ENCODE data around the gene PI4K2B. TPM values are rescaled to one million over a fixed set of nuclear protein-coding genes. Genes with fewer than 3 reads are reported as not detected.
A peak's percentile ranks its signal among the peaks of the same experiment; 100 is the strongest.
"Not testable (repeated sequence)": the region's sequence is repeated elsewhere in the genome, so short reads cannot be mapped to it uniquely, and the experiment has no call there.

The PI4K2B gene
- polyA plus RNA-seq, 1 donor from 2014 or later = 13.2 TPM

DNA sequence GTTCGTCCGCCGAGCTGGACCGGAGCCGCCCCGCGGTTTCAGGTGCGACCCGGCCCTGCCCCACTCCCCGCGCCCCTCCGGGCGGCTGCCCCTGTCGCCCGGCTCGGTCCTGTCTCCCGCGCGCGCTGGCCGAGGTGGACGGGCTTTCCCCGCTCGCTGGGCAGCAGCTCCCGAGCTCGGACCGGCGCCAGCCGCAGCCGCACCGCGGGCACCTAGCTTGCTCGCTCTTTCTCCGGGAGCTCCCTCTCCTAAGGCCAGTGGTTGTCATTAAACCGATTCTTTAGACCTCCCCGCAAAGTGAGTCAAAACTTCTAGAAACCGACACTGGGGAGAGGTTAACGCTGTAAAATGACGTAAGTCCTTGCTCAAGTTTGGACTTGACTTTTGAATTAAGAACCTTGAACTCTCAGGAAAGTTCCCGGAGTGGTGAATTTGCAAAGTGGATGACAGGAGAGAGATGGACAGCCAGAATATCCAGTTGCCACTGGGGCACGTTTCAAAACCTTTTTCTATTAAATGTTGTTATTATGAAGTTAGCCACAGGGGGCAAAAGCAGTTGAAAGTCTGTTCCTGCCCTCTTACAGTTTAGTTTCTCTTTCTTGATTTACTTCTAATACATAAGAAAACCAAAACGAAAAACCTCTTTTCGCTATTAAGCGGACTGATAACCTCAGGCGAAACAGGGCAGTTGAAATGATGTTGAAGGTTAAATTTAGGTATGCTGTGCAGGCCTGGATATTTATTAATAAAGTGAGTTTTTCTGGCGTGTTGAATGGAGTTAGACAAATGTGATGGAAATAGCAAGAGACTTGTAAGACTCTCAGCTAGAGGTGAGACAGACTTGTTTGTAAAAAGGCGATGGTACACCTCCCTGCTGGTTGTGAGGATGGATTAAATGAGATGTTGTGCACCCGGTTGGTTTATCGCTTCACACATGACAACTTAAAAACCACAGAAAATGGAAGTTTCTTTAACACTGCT, 847 bp downstream of the PI4K2B start:
- Mint-ChIP-seq H3K9me3 (peaks cover 0 to 8% (median 1%) of the 10 kb centered on the region in 3 donors), H3K4me3 (peak overlapping the region; percentile 88 to 99 (median 91)), H3K27ac (peak overlapping the region; percentile 91 to 93 (median 92)), H3K27me3 (no peaks in the 10 kb centered on the region), H3K36me3 (peaks cover 4% of the 10 kb centered on the region), H3K4me1 (peaks cover 25 to 37% (median 32%) of the 10 kb centered on the region in 3 donors)

DNA sequence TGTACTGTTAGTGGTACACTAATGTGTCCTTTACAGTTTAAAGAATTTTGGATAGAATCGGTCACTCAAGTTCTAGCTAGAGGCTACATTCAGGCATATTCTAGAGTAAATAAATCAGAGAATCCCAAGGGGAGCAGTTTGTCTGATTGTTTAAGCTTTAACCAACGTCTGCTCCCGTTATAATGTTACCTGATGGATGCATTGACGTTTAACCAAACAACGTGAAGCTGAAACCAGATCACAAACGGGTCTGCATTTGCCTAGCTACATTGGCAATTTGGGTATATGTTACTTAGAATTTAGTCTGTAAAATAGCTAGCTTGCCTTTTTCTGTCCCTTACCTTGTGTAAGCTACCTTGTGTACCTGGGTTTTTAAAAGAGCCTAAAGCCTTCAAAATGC, 1.6 kb downstream of the PI4K2B start:
- peaks cover 32 to 44% (median 38%) of the 10 kb centered on the region in 3 donors for H3K4me1 Mint-ChIP-seq
- peaks cover 4% of the 10 kb centered on the region for H3K36me3 Mint-ChIP-seq
- H3K27me3 Mint-ChIP-seq = no peaks in the 10 kb centered on the region
- peak overlapping the region; percentile 88 to 99 (median 91) for H3K4me3 Mint-ChIP-seq
- H3K9me3 Mint-ChIP-seq = peaks cover 0 to 7% (median 1%) of the 10 kb centered on the region in 3 donors
- peak overlapping the region; percentile 91 to 93 (median 92) for H3K27ac Mint-ChIP-seq

DNA sequence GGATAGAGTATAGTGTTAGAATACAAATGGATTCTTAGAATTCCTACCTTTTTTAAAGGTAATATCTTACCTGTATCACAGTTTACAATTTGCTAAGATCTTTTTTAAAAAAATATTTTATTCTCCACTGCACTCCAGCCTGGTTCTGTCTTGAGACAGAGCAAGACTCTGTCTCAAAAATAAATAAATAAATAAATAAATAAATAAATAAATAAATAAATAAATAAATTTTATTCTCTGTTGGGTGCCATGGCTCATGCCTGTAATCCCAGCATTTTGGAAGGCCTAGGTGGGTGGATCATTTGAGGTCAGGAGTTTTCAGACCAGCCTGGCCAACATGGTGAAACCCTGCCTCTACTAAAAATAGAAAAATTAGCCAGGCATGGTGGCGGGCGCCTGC, 2.2 kb downstream of the PI4K2B start:
- H3K36me3 Mint-ChIP-seq, H3K27ac Mint-ChIP-seq, H3K9me3 Mint-ChIP-seq, H3K27me3 Mint-ChIP-seq: not testable (repeated sequence)
- Mint-ChIP-seq H3K4me1 (peaks cover 36 to 45% (median 42%) of the 10 kb centered on the region in 3 donors), H3K4me3 (peak overlapping the region in 3 of 4 donors; percentile 88 to 99 (median 89))

DNA sequence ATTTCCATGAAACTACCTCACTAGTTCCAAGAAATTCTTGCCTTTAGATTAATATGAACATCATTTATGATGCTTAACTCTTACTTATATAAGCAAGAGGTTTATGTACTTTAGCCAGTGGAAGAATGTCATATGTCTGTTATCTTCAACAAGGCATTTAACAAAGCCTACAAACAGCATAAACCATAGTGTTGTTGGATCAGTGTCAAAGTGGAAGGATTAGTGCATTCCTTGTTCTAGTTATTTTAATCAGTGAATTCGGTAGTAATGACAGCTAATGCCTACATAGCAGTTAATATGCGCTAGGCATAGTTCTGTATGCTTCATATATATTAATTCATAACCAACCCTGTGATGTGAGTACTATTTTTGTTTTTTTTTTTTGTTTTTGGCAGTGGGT, 3.1 kb downstream of the PI4K2B start:
- no peaks in the 10 kb centered on the region for H3K9me3 Mint-ChIP-seq
- peaks cover 41 to 45% (median 42%) of the 10 kb centered on the region in 3 donors for H3K4me1 Mint-ChIP-seq
- no peaks in the 10 kb centered on the region for H3K27me3 Mint-ChIP-seq
- peaks cover 6% of the 10 kb centered on the region for H3K36me3 Mint-ChIP-seq
- peak overlapping the region in 2 of 4 donors; percentile 18 to 49 for H3K4me3 Mint-ChIP-seq
- H3K27ac Mint-ChIP-seq = no peak overlapping the region

DNA sequence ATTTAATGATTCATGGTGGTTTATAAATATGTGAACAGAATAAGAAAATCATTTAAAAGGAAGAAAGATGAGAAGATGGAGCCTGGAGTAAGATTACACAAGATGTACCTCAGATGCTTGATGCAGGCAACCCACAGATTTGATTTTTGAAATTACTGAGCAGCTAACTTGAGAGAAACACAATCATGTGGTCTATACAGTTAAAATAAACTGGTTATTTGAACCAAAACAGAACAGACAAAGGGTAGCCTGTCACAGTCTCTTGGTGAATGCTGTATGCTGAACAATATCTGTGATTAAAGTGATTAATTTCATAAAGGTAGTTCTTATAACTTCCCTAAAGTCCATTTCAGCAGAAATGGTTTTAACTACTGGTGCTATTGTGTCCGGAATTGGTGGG, 4.2 kb downstream of the PI4K2B start:
- no peaks in the 10 kb centered on the region for H3K27me3 Mint-ChIP-seq
- H3K36me3 Mint-ChIP-seq = peaks cover 6% of the 10 kb centered on the region
- no peaks in the 10 kb centered on the region for H3K9me3 Mint-ChIP-seq
- H3K4me3 Mint-ChIP-seq = peak overlapping the region in 2 of 4 donors; percentile 41 to 48
- no peak overlapping the region for H3K27ac Mint-ChIP-seq
- H3K4me1 Mint-ChIP-seq = peaks cover 41 to 45% (median 44%) of the 10 kb centered on the region in 3 donors

DNA sequence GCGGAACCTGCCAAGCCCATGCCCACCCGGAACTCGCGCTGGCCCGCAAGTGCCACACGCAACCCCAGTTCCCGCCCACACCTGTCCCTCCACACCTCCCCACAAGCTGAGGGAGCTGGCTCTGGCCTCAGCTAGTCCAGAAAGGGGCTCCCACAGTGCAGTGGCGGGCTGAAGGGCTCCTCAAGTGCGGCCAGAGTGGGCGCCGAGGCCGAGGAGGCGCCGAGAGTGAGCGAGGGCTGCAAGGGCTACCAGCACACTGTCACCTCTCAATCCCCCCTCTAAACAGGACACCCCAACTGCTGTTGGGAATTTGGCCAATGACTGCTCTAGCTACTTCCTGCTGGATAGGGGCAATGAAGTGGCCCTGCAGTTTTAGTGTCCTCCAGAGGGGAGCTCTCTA, 5.7 kb downstream of the PI4K2B start:
- Mint-ChIP-seq H3K4me3 (peak overlapping the region in 2 of 4 donors; percentile 12 to 85), H3K4me1 (peaks cover 36 to 43% (median 39%) of the 10 kb centered on the region in 3 donors)
- H3K27ac Mint-ChIP-seq = not testable (repeated sequence)

DNA sequence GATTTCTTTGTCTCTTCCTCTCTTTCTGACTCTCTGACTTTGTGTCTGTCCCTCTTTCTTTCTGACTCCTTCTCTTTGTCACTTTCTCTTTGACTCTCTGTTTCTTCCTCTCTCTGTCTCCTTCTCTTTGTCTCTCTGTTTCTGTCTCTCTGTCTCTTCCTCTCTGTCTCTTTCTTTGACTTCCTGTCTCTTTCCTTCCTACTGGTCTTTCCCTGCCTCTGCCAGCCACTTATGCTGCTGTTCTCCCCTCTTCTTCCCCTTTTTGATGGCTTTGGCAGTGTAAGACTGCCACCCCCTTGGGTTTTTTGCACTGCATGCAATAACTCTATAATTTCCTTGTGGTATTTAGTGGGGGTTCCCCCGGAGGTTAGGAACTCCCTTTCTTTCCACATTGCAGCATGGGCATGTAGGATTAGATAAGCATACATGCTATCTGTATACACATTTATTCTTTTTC, 6.9 kb downstream of the PI4K2B start:
- not testable (repeated sequence) for H3K27me3 Mint-ChIP-seq, H3K36me3 Mint-ChIP-seq, H3K9me3 Mint-ChIP-seq
- Mint-ChIP-seq H3K4me3 (peak overlapping the region; percentile 12 to 85 (median 37)), H3K27ac (peak overlapping the region; percentile 12 to 82 (median 14)), H3K4me1 (peaks cover 31 to 41% (median 34%) of the 10 kb centered on the region in 3 donors)

More for the DNA sequence above, 5.7 kb downstream of the PI4K2B start:
- not testable (repeated sequence) for H3K36me3 Mint-ChIP-seq, H3K27me3 Mint-ChIP-seq, H3K9me3 Mint-ChIP-seq

DNA sequence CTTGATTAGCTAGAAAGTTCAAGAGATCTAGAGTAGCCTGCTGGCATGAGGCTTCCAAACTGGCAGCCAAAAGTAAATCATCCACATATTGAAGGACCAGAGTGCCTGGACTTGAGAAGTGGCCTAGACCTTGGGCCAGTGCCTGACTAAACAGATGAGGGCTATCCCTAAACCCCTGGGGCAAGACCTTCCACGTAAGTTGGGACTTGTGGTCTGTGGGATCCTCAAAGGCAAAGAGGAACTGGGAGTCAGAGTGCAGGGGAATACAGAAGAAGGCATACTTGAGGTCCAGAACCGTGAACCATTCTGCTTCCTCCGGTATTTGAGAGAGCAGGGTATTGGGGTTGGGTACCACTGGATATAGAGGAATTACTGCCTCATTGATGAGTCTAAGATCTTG, 8.4 kb downstream of the PI4K2B start:
- H3K27ac Mint-ChIP-seq, H3K4me3 Mint-ChIP-seq, H3K27me3 Mint-ChIP-seq, H3K9me3 Mint-ChIP-seq: not testable (repeated sequence)
- Mint-ChIP-seq H3K4me1 (peaks cover 31 to 39% (median 32%) of the 10 kb centered on the region in 3 donors), H3K36me3 (peaks cover 13% of the 10 kb centered on the region)

DNA sequence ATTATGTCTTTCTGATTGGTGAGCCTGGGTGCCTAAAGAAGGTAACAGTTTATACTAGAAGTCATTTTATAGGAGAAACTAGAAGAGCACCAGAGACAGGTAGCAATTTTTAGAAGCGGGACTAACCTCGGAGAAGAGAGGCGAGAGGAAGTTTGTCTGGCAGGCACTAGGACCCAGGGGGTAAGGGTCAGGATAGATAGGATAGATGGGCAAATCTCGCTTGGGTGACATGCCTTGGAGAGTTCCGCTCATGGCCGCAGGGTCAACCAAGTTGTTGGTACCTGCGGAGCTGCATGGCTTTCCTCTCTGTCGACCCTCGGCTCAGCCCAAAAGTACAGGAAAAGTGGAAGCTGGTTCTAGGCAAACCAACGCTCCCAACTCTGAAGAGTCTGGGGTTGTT, 11.3 kb downstream of the PI4K2B start:
- H3K36me3 Mint-ChIP-seq = peaks cover 12% of the 10 kb centered on the region
- no peaks in the 10 kb centered on the region for H3K9me3 Mint-ChIP-seq
- H3K4me3 Mint-ChIP-seq = peak overlapping the region in 1 of 4 donors; percentile 12
- H3K27ac Mint-ChIP-seq = peak overlapping the region in 1 of 3 donors; percentile 39
- peaks cover 22 to 39% (median 23%) of the 10 kb centered on the region in 3 donors for H3K4me1 Mint-ChIP-seq
- H3K27me3 Mint-ChIP-seq = no peaks in the 10 kb centered on the region

DNA sequence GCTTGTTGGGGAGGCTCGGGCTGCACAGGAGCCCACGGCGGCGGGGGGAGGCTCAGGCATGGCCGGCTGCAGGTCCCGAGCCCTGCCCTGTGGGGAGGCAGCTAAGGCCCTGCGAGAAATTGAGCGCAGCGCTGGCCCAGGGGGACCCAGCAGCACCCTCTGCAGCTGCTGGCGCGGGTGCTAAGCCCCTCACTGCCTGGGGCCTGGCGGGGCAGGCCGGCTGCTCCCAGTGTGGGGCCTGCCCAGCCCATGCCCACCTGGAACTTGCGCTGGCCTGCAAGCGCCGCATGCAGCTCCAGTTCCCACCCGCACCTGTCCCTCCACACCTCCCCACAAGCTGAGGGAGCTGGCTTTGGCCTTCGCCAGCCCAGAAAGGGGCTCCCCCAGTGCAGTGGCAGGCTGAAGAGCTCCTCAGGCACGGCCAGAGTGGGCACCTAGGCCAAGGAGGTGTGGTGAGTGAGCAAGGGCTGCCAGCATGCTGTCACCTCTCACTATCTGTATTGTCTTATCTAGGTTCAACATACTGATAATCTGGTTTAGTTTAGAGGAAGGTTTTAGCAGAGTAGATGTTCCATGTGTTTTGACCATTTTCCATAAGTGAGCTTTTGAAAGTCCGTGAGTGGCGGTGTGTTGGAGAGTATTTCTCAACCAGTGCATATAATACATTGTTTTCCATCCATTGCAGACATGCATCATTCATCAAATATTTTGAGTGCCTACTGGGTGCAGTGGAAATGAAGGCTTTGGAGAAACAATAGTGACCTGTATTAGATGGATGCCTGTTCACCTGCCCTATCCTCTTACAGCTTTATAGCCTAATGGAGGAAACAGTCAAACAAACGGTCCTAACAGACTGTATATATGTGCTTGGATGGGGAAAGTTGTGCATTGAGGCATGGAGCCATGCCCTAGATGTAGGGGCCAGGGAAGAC, 13.1 kb downstream of the PI4K2B start:
- Mint-ChIP-seq H3K9me3 (no peaks in the 10 kb centered on the region), H3K4me1 (peaks cover 14 to 40% (median 25%) of the 10 kb centered on the region in 3 donors), H3K4me3 (no peak overlapping the region), H3K27me3 (no peaks in the 10 kb centered on the region), H3K36me3 (peaks cover 10% of the 10 kb centered on the region), H3K27ac (peak overlapping the region in 1 of 3 donors; percentile 45)

DNA sequence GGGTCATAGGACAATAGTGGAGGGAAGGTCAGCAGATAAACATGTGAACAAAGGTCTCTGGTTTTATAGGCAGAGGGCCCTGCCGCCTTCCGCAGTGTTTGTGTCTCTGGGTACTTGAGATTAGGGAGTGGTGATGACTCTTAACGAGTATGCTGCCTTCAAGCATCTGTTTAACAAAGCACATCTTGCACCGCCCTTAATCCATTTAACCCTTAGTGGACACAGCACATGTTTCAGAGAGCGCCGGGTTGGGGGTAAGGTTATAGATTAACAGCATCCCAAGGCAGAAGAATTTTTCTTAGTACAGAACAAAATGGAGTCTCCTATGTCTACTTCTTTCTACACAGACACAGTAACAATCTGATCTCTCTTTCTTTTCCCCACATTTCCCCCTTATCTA, 15.0 kb downstream of the PI4K2B start:
- H3K36me3 Mint-ChIP-seq, H3K9me3 Mint-ChIP-seq, H3K4me3 Mint-ChIP-seq, H3K27me3 Mint-ChIP-seq, H3K27ac Mint-ChIP-seq: not testable (repeated sequence)
- H3K4me1 Mint-ChIP-seq = peaks cover 26 to 52% (median 35%) of the 10 kb centered on the region in 3 donors

DNA sequence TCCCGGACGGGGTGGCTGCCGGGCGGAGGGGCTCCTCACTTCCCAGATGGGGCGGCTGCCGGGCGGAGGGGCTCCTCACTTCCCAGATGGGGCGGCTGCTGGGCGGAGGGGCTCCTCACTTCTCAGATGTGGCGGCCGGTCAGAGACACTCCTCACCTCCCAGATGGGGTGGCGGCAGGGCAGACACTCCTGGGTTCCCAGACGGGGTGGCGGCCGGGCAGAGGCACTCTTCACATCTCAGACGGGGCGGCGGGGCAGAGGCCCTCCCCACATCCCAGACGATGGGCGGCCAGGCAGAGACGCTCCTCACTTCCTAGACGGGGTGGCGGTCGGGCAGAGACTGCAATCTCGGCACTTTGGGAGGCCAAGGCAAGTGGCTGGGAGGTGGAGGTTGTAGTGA, 15.7 kb downstream of the PI4K2B start:
- H3K36me3 Mint-ChIP-seq, H3K9me3 Mint-ChIP-seq, H3K27ac Mint-ChIP-seq, H3K4me3 Mint-ChIP-seq, H3K27me3 Mint-ChIP-seq: not testable (repeated sequence)
- peaks cover 26 to 47% (median 36%) of the 10 kb centered on the region in 3 donors for H3K4me1 Mint-ChIP-seq

DNA sequence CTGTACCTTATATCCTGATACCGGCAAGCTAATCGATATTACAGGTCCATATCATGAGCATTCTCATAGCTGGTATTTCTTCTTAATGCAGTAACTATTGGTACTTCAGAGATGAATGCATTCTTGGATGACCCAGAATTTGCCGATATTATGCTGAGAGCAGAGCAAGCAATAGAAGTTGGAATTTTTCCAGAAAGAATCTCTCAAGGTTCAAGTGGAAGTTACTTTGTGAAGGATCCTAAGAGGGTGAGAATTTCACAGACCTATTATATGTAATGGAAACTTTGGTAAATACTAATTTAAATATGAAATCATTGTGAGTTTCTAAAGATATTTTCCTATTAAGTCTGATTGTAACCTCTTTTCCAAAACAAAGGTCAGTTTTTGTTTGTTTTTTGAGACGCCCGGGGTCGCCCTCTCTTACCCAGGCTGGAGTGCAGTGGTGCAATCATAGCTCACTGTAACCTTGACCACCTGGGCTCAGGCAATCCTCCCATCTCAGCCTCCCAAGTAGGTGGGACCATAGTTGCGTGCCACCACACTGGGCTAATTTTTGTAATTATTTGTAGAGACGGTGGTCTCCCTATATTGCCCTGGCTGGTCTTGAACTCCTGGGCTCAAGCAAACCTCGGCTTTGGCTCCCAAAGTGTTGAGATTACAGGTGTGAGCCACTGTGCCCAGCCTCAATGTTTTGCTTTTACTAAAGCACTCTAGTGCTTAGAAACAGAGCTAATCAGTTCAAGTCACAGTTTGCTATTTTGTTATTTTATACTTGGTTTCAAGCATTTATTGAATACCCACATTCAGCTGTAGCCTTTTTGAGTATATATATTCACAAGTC, 18.6 kb downstream of the PI4K2B start:
- Mint-ChIP-seq H3K9me3 (no peaks in the 10 kb centered on the region), H3K27me3 (no peaks in the 10 kb centered on the region), H3K4me1 (peaks cover 22 to 36% (median 29%) of the 10 kb centered on the region in 3 donors), H3K36me3 (peaks cover 9% of the 10 kb centered on the region), H3K27ac (peak overlapping the region in 1 of 3 donors; percentile 73), H3K4me3 (peak overlapping the region in 1 of 4 donors; percentile 60)

DNA sequence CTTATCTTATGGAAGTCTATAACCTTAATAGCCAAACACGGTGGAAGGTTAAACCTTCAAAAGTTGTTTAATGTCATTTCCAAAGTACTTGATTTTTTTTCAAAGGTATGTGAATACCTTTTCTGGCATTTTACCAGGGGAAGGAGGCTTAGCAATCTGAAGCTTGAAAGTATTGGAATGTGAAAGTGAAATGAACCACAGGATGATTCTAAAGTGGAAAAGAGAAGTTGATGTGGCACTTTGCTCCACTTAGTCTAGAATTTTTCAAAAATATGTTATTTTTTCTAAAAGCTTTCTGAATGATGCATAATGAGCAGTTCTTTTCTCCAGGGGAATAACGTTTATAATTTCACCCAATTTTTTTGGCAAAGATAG, 19.2 kb downstream of the PI4K2B start:
- peak overlapping the region in 1 of 4 donors; percentile 60 for H3K4me3 Mint-ChIP-seq
- peak overlapping the region in 1 of 3 donors; percentile 73 for H3K27ac Mint-ChIP-seq
- H3K9me3 Mint-ChIP-seq = no peaks in the 10 kb centered on the region
- peaks cover 9% of the 10 kb centered on the region for H3K36me3 Mint-ChIP-seq
- H3K27me3 Mint-ChIP-seq = no peaks in the 10 kb centered on the region
- H3K4me1 Mint-ChIP-seq = peaks cover 21 to 33% (median 29%) of the 10 kb centered on the region in 3 donors
